Measurements from ENCODE around the gene REST.

Gene REST

DNA sequence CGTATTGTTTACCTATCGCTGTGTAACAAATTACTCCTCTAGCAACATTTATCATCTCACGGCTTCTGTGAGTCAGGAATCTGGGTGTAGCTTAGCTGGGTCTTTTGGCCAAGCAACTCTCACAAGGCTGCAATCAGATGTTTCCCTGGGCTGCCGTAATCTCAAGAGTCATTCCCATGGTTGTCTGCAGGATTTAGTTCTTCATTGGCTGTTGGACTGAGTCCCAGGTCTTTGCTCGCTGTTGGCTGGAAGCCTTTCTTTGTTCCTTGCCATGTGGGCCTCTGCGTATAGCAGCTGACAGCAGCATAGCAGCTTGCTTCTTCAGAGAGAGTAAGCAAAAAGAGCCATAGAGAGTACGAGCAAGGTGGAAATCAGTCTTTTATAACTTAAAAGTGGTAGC lies 87.8 kb downstream of the REST start:
- no peak overlapping the region for H3K4me3 ChIP-seq (ENCODE audit: low read depth, low read length)
- TF ChIP-seq, protein P1, sequence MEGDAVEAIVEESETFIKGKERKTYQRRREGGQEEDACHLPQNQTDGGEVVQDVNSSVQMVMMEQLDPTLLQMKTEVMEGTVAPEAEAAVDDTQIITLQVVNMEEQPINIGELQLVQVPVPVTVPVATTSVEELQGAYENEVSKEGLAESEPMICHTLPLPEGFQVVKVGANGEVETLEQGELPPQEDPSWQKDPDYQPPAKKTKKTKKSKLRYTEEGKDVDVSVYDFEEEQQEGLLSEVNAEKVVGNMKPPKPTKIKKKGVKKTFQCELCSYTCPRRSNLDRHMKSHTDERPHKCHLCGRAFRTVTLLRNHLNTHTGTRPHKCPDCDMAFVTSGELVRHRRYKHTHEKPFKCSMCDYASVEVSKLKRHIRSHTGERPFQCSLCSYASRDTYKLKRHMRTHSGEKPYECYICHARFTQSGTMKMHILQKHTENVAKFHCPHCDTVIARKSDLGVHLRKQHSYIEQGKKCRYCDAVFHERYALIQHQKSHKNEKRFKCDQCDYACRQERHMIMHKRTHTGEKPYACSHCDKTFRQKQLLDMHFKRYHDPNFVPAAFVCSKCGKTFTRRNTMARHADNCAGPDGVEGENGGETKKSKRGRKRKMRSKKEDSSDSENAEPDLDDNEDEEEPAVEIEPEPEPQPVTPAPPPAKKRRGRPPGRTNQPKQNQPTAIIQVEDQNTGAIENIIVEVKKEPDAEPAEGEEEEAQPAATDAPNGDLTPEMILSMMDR (IDR thresholded peaks at IDR 0.05; ENCODE audit: borderline replicate concordance, insufficient read depth, low read depth, low read length), result no peak

DNA sequence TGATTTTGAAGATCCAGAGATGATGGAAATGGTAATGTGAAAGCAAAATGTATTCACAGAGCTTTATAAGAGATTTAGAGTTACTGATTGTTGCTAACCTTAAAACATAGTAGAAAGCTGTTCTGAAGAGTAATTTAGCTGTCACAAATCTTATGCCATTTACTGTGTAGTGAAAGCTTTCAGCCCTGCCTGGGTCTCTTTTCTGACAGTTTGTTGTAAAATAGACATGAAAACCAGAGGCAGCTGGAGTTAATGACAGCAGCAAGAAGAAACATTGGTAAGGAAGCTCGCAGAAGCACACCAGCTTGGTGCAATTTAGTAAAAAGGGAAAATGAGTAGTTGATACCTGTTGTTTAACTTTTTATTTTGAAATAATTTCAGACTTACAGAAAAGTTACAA lies 92.1 kb downstream of the REST start:
- no peak overlapping the region for H3K4me3 ChIP-seq (ENCODE audit: low read depth, low read length)
- TF ChIP-seq, protein P1 (IDR thresholded peaks at IDR 0.05; ENCODE audit: borderline replicate concordance, insufficient read depth, low read depth, low read length), result no peak

DNA sequence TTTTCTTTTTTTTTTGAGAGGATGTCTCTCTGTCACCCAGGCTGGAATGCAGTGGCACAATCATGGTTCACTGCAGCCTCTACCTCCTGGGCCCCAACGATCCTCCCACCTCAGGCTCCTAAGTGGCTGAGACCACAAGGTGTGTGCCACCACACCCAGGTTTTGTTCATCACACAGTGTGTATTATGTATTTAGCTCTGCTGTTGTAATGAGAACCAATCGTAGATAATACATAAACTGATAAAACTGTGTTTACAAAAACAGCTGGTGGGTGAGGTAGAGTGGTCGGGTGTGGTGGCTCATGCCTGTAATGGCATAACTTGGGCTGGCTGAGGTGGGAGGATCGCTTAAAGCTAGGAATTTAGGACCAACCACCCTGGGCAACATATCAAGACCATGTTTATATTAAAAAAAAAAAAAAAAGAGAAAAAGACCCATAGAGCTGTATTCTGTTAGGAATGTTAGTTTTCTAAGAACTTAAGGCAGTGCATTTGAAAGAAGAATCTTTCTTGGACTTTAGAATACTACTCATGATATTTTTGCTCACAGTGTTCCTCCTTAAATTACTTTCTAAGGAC lies 105.9 kb downstream of the REST start:
- TF ChIP-seq, protein P1 (IDR thresholded peaks at IDR 0.05; ENCODE audit: borderline replicate concordance, insufficient read depth, low read depth, low read length), result no peak

More for the DNA sequence above, 105.9 kb downstream of the REST start:
- H3K4me3 ChIP-seq (ENCODE audit: low read depth, low read length), result no peak overlapping the region

All from GM12875 (cell line).